Prostate gland (tissue), 2 donors: ENCODE measurements around the gene BMP6.

Source experiments
- POLR2A ChIP-seq: fragments of 450-650 bp; IDR thresholded peaks from one replicate; pipeline ENCODE4 v1.6.1; 2016; ENCODE audit warnings: antibody characterized with exemption, mild to moderate bottlenecking
- POLR2AphosphoS5 ChIP-seq: sonication (generic); formaldehyde crosslinking; IDR thresholded peaks from one replicate; pipeline ENCODE4 v1.6.1; 2017; ENCODE audit warnings: antibody characterized with exemption
- TF ChIP-seq, protein P1 (sequence below), 4 experiments: fragments of 200-600 bp in 2 of 4; fragments of 450-650 bp in 2 of 4; sonication (generic) in 2 of 4; IDR thresholded peaks; 1 replicate in 3 of 4; 2 replicates in 1 of 4; pipeline ENCODE4 v1.5.1; 2016 to 2019; ENCODE audit warnings: antibody characterized with exemption in 4 of 4, mild to moderate bottlenecking in 2 of 4, moderate library complexity in 2 of 4

DNA sequence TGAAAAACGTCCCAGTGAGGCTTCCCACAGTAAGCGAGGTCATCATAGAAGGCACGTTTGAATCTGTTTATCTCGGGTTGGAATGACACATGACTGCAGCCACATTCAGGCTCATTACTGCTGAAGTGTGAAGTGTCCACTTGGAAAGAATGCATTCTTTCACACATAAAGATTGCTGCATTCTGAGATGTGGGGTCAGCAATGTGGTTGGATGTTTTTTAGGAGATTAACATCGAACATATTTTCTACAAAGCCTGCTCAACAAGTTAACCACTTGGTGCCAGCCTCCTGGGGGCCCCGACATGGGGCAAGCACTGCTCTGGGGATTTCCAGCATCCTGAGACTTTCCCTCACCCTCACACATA lies 79.9 kb downstream of the BMP6 start:
- TF ChIP-seq, protein P1, sequence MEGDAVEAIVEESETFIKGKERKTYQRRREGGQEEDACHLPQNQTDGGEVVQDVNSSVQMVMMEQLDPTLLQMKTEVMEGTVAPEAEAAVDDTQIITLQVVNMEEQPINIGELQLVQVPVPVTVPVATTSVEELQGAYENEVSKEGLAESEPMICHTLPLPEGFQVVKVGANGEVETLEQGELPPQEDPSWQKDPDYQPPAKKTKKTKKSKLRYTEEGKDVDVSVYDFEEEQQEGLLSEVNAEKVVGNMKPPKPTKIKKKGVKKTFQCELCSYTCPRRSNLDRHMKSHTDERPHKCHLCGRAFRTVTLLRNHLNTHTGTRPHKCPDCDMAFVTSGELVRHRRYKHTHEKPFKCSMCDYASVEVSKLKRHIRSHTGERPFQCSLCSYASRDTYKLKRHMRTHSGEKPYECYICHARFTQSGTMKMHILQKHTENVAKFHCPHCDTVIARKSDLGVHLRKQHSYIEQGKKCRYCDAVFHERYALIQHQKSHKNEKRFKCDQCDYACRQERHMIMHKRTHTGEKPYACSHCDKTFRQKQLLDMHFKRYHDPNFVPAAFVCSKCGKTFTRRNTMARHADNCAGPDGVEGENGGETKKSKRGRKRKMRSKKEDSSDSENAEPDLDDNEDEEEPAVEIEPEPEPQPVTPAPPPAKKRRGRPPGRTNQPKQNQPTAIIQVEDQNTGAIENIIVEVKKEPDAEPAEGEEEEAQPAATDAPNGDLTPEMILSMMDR (IDR thresholded peaks at IDR 0.05): no peak
- no peak for TF ChIP-seq POLR2A
- no peak for TF ChIP-seq POLR2AphosphoS5
